ENCODE measurements around the gene JMJD1C. TPM values are rescaled to one million over a fixed set of nuclear protein-coding genes. Genes with fewer than 3 reads are reported as not detected.
A peak's percentile ranks its signal among the peaks of the same experiment; 100 is the strongest.

The JMJD1C gene
- total RNA-seq, 1 donor from 2014 or later = 187 TPM

GRCh38 chr10:63120554-63120953 lies 345.2 kb downstream of the JMJD1C start:
- DNase-seq = no peak

GRCh38 chr10:63119041-63119440 lies 346.7 kb downstream of the JMJD1C start:
- DNase-seq = no peak

Small RNA genes lying within 50 kb of the gene (small RNA-seq; reads per million reads assigned to genes)
- gene AC022022.1 (ENCODE audit: low replicate concordance) (not detected), gene MIR1296 (ENCODE audit: low replicate concordance) (4.8 reads per million, percentile 92 among the genes with 10 or more reads in this experiment)

Other genes with a start within 250 kb of the JMJD1C start
- 35.7 TPM for gene REEP3, start 55.4 kb upstream of the JMJD1C start, total RNA-seq

Measured in tongue (tissue), 3 donors.